IMR-90 (cell line): Measurements from ENCODE around the gene MAN2B1. TPM values are rescaled to one million over a fixed set of nuclear protein-coding genes. Genes with fewer than 3 reads are reported as not detected.
A peak's percentile ranks its signal among the peaks of the same experiment; 100 is the strongest.

Source experiments
- ATAC-seq: fragments of 200-7000 bp; cut with Tn5 transposase; 2 replicates; pipeline ENCODE4 v1.9.1; 2020; ENCODE audit warnings: low read depth, mild to moderate bottlenecking, moderate library complexity
- BruUV-seq: library from RNA; stranded (reverse); fragments of 400-500 nt; replicated peaks from 2 replicates; lab custom pipeline; 2021; lab: Mats Ljungman, UMichigan
- CTCF ChIA-PET: fragments of 300-600 bp; formaldehyde crosslinking; extraction: SDS; loops from one replicate; lab custom pipeline; 2021; ENCODE audit warnings: antibody characterized with exemption; lab: Yijun Ruan, JAX
- POLR2A ChIA-PET: fragments of 300-600 bp; sonication (Branson Sonifier 250); formaldehyde crosslinking; loops from one replicate; lab custom pipeline; 2022; ENCODE audit warnings: antibody characterized with exemption; ENCODE audit not compliant: unreplicated experiment; lab: Charles Lee
- DNase-seq: peaks from one replicate; pipeline ENCODE4 v3.0.0; 2013
- H2AFZ ChIP-seq: replicated peaks from 2 replicates; pipeline ENCODE3; 2013; ENCODE audit warnings: low read length, mild to moderate bottlenecking; ENCODE audit not compliant: poor library complexity
- H2AK5ac ChIP-seq: 2 replicates; pipeline ENCODE4 v1.6.1; 2013; ENCODE audit warnings: low read depth, low read length, inconsistent platforms
- H2AK9ac ChIP-seq: replicated peaks from 2 replicates; pipeline ENCODE3; 2013; ENCODE audit warnings: mild to moderate bottlenecking, low read depth, low read length, moderate library complexity; ENCODE audit not compliant: poor library complexity
- H2BK120ac ChIP-seq: 2 replicates; pipeline ENCODE4 v1.6.1; 2013; ENCODE audit warnings: low read depth, low read length, inconsistent platforms
- H2BK15ac ChIP-seq: 3 replicates; pipeline ENCODE4 v1.6.1; 2013; ENCODE audit warnings: low read depth, low read length, inconsistent platforms
- H2BK20ac ChIP-seq: 2 replicates; pipeline ENCODE4 v1.6.1; 2013; ENCODE audit warnings: low read depth, mild to moderate bottlenecking, inconsistent platforms, low read length, moderate library complexity
- H2BK5ac ChIP-seq: 2 replicates; pipeline ENCODE4 v1.6.1; 2013; ENCODE audit warnings: mild to moderate bottlenecking, low read depth, low read length, inconsistent platforms; ENCODE audit not compliant: poor library complexity, severe bottlenecking
- H3K14ac ChIP-seq: replicated peaks from 2 replicates; pipeline ENCODE4 v1.6.1; 2013; ENCODE audit warnings: low read depth, low read length, inconsistent platforms
- H3K18ac ChIP-seq: 2 replicates; pipeline ENCODE4 v1.6.1; 2013; ENCODE audit warnings: low read depth, low read length, control low read depth
- H3K23ac ChIP-seq: 2 replicates; pipeline ENCODE4 v1.6.1; 2013; ENCODE audit warnings: low read depth, low read length, inconsistent platforms
- H3K27ac ChIP-seq: 2 replicates; pipeline ENCODE4 v1.5.1; 2013; ENCODE audit warnings: mild to moderate bottlenecking, control low read depth, low read length; ENCODE audit not compliant: insufficient read depth
- H3K27me3 ChIP-seq: 2 replicates; pipeline ENCODE4 v1.6.1; 2013; ENCODE audit warnings: low read length; ENCODE audit not compliant: control insufficient read depth, insufficient read depth
- H3K36me3 ChIP-seq: 2 replicates; pipeline ENCODE4 v1.6.1; 2013; ENCODE audit warnings: low read length, mixed read lengths; ENCODE audit not compliant: control insufficient read depth, insufficient read depth
- H3K4ac ChIP-seq: 2 replicates; pipeline ENCODE4 v1.6.1; 2013; ENCODE audit warnings: low read depth, low read length, inconsistent platforms
- H3K4me1 ChIP-seq: 2 replicates; pipeline ENCODE4 v1.6.1; 2013; ENCODE audit warnings: low read length, mixed read lengths; ENCODE audit not compliant: control insufficient read depth, insufficient read depth
- H3K4me2 ChIP-seq: 2 replicates; pipeline ENCODE4 v1.6.1; 2013; ENCODE audit warnings: low read depth, mild to moderate bottlenecking, control low read depth, low read length, moderate library complexity
- H3K4me3 ChIP-seq: 2 replicates; pipeline ENCODE4 v1.5.1; 2013; ENCODE audit warnings: low read depth, mild to moderate bottlenecking, control low read depth, low read length, moderate library complexity; ENCODE audit not compliant: insufficient read depth
- H3K56ac ChIP-seq: 2 replicates; pipeline ENCODE4 v1.6.1; 2013; ENCODE audit warnings: low read length, inconsistent platforms; ENCODE audit not compliant: insufficient read depth; ENCODE audit errors: extremely low read depth
- H3K79me1 ChIP-seq, 2 experiments: 2 replicates each; pipeline ENCODE4 v1.6.1; 2013; ENCODE audit warnings: low read length in 2 of 2, inconsistent platforms in 1 of 2, low read depth in 1 of 2
- H3K9ac ChIP-seq: 2 replicates; pipeline ENCODE4 v1.6.1; 2013; ENCODE audit warnings: low read depth, low read length, control low read depth
- H3K9me1 ChIP-seq: 2 replicates; pipeline ENCODE4 v1.6.1; 2013; ENCODE audit warnings: low read length, inconsistent platforms; ENCODE audit not compliant: insufficient read depth
- H3K9me3 ChIP-seq: 2 replicates; pipeline ENCODE4 v1.6.1; 2013; ENCODE audit warnings: low read length; ENCODE audit not compliant: control insufficient read depth, insufficient read depth
- H4K20me1 ChIP-seq: 2 replicates; pipeline ENCODE4 v1.6.1; 2013; ENCODE audit warnings: low read length, inconsistent platforms; ENCODE audit not compliant: insufficient read depth
- H4K5ac ChIP-seq: 2 replicates; pipeline ENCODE4 v1.6.1; 2013; ENCODE audit warnings: mild to moderate bottlenecking, low read depth, low read length, control low read depth
- H4K8ac ChIP-seq, 2 experiments: 2 replicates each; pipeline ENCODE4 v1.6.1; 2013; ENCODE audit warnings: low read depth in 2 of 2, low read length in 2 of 2, control low read depth in 1 of 2, inconsistent platforms in 1 of 2
- H4K91ac ChIP-seq: 2 replicates; pipeline ENCODE4 v1.6.1; 2013; ENCODE audit warnings: low read depth, low read length, inconsistent platforms; ENCODE audit not compliant: insufficient read depth
- MAZ ChIP-seq: IDR thresholded peaks from 2 replicates; pipeline ENCODE4 v1.6.1; 2012; ENCODE audit warnings: low read depth, mild to moderate bottlenecking, low read length, improper control_type of control experiment, moderate library complexity, borderline replicate concordance
- USF2 ChIP-seq: fragments of 150-350 bp; IDR thresholded peaks from 2 replicates; pipeline ENCODE4 v1.6.1; 2017; ENCODE audit warnings: mild to moderate bottlenecking, antibody characterized with exemption, low read length, low read depth
- WGBS, 2 experiments: methylation state at CpG; one replicate each; pipeline versions ENCODE4 v1.1.5 to v1.1.7; 2013; ENCODE audit warnings: missing lambda C conversion rate in 2 of 2; ENCODE audit not compliant: insufficient read length in 1 of 2; ENCODE audit errors: extremely low coverage in 2 of 2; 5-methylcytosine and 5-hydroxymethylcytosine counted together
- dilution Hi-C: fragments of 300-500 bp; cut with HindIII; formaldehyde crosslinking; loops from one replicate; pipeline ENCODE4 v1.14.3; 2018; ENCODE audit warnings: low sequenced_read_pairs; ENCODE audit not compliant: unreplicated experiment
- in situ Hi-C: fragments of 300-500 bp; cut with MboI; formaldehyde crosslinking; loops from 3 replicates; pipeline ENCODE4 v1.14.3; 2019; ENCODE audit warnings: low sequenced_read_pairs, inconsistent platforms, mixed read lengths
- intact Hi-C: fragments of 100-400 bp; cut with micrococcal nuclease; formaldehyde crosslinking; loops from 2 replicates; pipeline ENCODE4 v1.10.0; 2022
- polyA plus RNA-seq, 3 experiments: library from polyadenylated mRNA; depleted of rRNA; stranded (reverse); fragments of >200 nt; gene quantifications; 2 replicates each; pipeline ENCODE4 v1.2.3, GENCODE V29; 2012; ENCODE audit warnings: low replicate concordance in 1 of 3
- total RNA-seq: library from RNA; depleted of rRNA; stranded (reverse); fragments of >200 nt; gene quantifications from 2 replicates; pipeline ENCODE4 v1.2.3, GENCODE V29; 2012

MAN2B1 gene
- total and polyA plus RNA-seq, 2 of the 4 experiments (the other 2 are of a cell fraction) = 10.4 to 55.4 TPM

GRCh38 chr19:12603714-12604113, 62.8 kb downstream of the MAN2B1 start:
- no peak overlapping the region for H2BK120ac ChIP-seq
- no peaks in the 10 kb centered on the region for H3K9me3 ChIP-seq
- BruUV-seq = no TSS peak
- no peak overlapping the region for H4K91ac ChIP-seq
- H2AK5ac ChIP-seq = no peak overlapping the region
- H4K5ac ChIP-seq = no peak overlapping the region
- peaks cover 5 to 17% of the 10 kb centered on the region in 2 experiments; a peak in 3 of 4 replicates for H3K79me1 ChIP-seq
- CTCF ChIA-PET = no interaction called here
- TF ChIP-seq MAZ (no peak), USF2 (peak; percentile 59; the same call in 1 of the 2 replicates)
- H3K18ac ChIP-seq = no peak overlapping the region
- H2AFZ ChIP-seq = no peak overlapping the region
- H3K9me1 ChIP-seq = 0 out of 2 replicates have a peak, but pooled peaks cover 1% of the 10 kb centered on the region
- no peak overlapping the region for H3K4me2 ChIP-seq
- ATAC-seq = peak; percentile 77
- peaks cover 31% of the 10 kb centered on the region; the same call in 1 of the 2 replicates for H3K36me3 ChIP-seq
- intact Hi-C loops = no loop called here
- H3K4ac ChIP-seq = no peak overlapping the region
- no peak overlapping the region for H3K56ac ChIP-seq
- peak; percentile 67 for DNase-seq
- no peak overlapping the region for H3K27ac ChIP-seq
- no peak overlapping the region for H3K23ac ChIP-seq
- no CpG with 5 or more reads among the region's 1 CpG for WGBS, 2 experiments
- H3K4me3 ChIP-seq = no peak overlapping the region
- POLR2A ChIA-PET = no interaction called here
- H2BK5ac ChIP-seq = no peak overlapping the region
- H3K27me3 ChIP-seq = no peaks in the 10 kb centered on the region
- no peak overlapping the region for H2AK9ac ChIP-seq
- no peaks in the 10 kb centered on the region for H4K20me1 ChIP-seq
- in situ Hi-C loops = no loop called here
- no peak overlapping the region for H4K8ac ChIP-seq
- no peak overlapping the region for H2BK15ac ChIP-seq
- dilution Hi-C loops = no loop called here
- no peak overlapping the region for H2BK20ac ChIP-seq
- no peaks in the 10 kb centered on the region for H3K4me1 ChIP-seq
- H3K9ac ChIP-seq = no peak overlapping the region
- no peak overlapping the region for H3K14ac ChIP-seq
